IMR-90 (cell line): Measurements from ENCODE around the gene MAP2K5. TPM values are rescaled to one million over a fixed set of nuclear protein-coding genes. Genes with fewer than 3 reads are reported as not detected.

Experiments
- ATAC-seq: fragments of 200-7000 bp; cut with Tn5 transposase; 2 replicates; pipeline ENCODE4 v1.9.1; 2020; ENCODE audit warnings: low read depth, mild to moderate bottlenecking, moderate library complexity
- BruUV-seq: library from RNA; stranded (reverse); fragments of 400-500 nt; replicated peaks from 2 replicates; lab custom pipeline; 2021; lab: Mats Ljungman, UMichigan
- CTCF ChIA-PET: fragments of 300-600 bp; formaldehyde crosslinking; extraction: SDS; loops from one replicate; lab custom pipeline; 2021; ENCODE audit warnings: antibody characterized with exemption; lab: Yijun Ruan, JAX
- POLR2A ChIA-PET: fragments of 300-600 bp; sonication (Branson Sonifier 250); formaldehyde crosslinking; loops from one replicate; lab custom pipeline; 2022; ENCODE audit warnings: antibody characterized with exemption; ENCODE audit not compliant: unreplicated experiment; lab: Charles Lee
- DNase-seq: peaks from one replicate; pipeline ENCODE4 v3.0.0; 2013
- H2AFZ ChIP-seq: replicated peaks from 2 replicates; pipeline ENCODE3; 2013; ENCODE audit warnings: low read length, mild to moderate bottlenecking; ENCODE audit not compliant: poor library complexity
- H2AK5ac ChIP-seq: 2 replicates; pipeline ENCODE4 v1.6.1; 2013; ENCODE audit warnings: low read depth, low read length, inconsistent platforms
- H2AK9ac ChIP-seq: replicated peaks from 2 replicates; pipeline ENCODE3; 2013; ENCODE audit warnings: mild to moderate bottlenecking, low read depth, low read length, moderate library complexity; ENCODE audit not compliant: poor library complexity
- H2BK120ac ChIP-seq: 2 replicates; pipeline ENCODE4 v1.6.1; 2013; ENCODE audit warnings: low read depth, low read length, inconsistent platforms
- H2BK15ac ChIP-seq: 3 replicates; pipeline ENCODE4 v1.6.1; 2013; ENCODE audit warnings: low read depth, low read length, inconsistent platforms
- H2BK20ac ChIP-seq: 2 replicates; pipeline ENCODE4 v1.6.1; 2013; ENCODE audit warnings: low read depth, mild to moderate bottlenecking, inconsistent platforms, low read length, moderate library complexity
- H2BK5ac ChIP-seq: 2 replicates; pipeline ENCODE4 v1.6.1; 2013; ENCODE audit warnings: mild to moderate bottlenecking, low read depth, low read length, inconsistent platforms; ENCODE audit not compliant: poor library complexity, severe bottlenecking
- H3K14ac ChIP-seq: replicated peaks from 2 replicates; pipeline ENCODE4 v1.6.1; 2013; ENCODE audit warnings: low read depth, low read length, inconsistent platforms
- H3K18ac ChIP-seq: 2 replicates; pipeline ENCODE4 v1.6.1; 2013; ENCODE audit warnings: low read depth, low read length, control low read depth
- H3K23ac ChIP-seq: 2 replicates; pipeline ENCODE4 v1.6.1; 2013; ENCODE audit warnings: low read depth, low read length, inconsistent platforms
- H3K27ac ChIP-seq: 2 replicates; pipeline ENCODE4 v1.5.1; 2013; ENCODE audit warnings: mild to moderate bottlenecking, control low read depth, low read length; ENCODE audit not compliant: insufficient read depth
- H3K27me3 ChIP-seq: 2 replicates; pipeline ENCODE4 v1.6.1; 2013; ENCODE audit warnings: low read length; ENCODE audit not compliant: control insufficient read depth, insufficient read depth
- H3K36me3 ChIP-seq: 2 replicates; pipeline ENCODE4 v1.6.1; 2013; ENCODE audit warnings: low read length, mixed read lengths; ENCODE audit not compliant: control insufficient read depth, insufficient read depth
- H3K4ac ChIP-seq: 2 replicates; pipeline ENCODE4 v1.6.1; 2013; ENCODE audit warnings: low read depth, low read length, inconsistent platforms
- H3K4me1 ChIP-seq: 2 replicates; pipeline ENCODE4 v1.6.1; 2013; ENCODE audit warnings: low read length, mixed read lengths; ENCODE audit not compliant: control insufficient read depth, insufficient read depth
- H3K4me2 ChIP-seq: 2 replicates; pipeline ENCODE4 v1.6.1; 2013; ENCODE audit warnings: low read depth, mild to moderate bottlenecking, control low read depth, low read length, moderate library complexity
- H3K4me3 ChIP-seq: 2 replicates; pipeline ENCODE4 v1.5.1; 2013; ENCODE audit warnings: low read depth, mild to moderate bottlenecking, control low read depth, low read length, moderate library complexity; ENCODE audit not compliant: insufficient read depth
- H3K56ac ChIP-seq: 2 replicates; pipeline ENCODE4 v1.6.1; 2013; ENCODE audit warnings: low read length, inconsistent platforms; ENCODE audit not compliant: insufficient read depth; ENCODE audit errors: extremely low read depth
- H3K79me1 ChIP-seq, 2 experiments: 2 replicates each; pipeline ENCODE4 v1.6.1; 2013; ENCODE audit warnings: low read length in 2 of 2, inconsistent platforms in 1 of 2, low read depth in 1 of 2
- H3K9ac ChIP-seq: 2 replicates; pipeline ENCODE4 v1.6.1; 2013; ENCODE audit warnings: low read depth, low read length, control low read depth
- H3K9me1 ChIP-seq: 2 replicates; pipeline ENCODE4 v1.6.1; 2013; ENCODE audit warnings: low read length, inconsistent platforms; ENCODE audit not compliant: insufficient read depth
- H3K9me3 ChIP-seq: 2 replicates; pipeline ENCODE4 v1.6.1; 2013; ENCODE audit warnings: low read length; ENCODE audit not compliant: control insufficient read depth, insufficient read depth
- H4K20me1 ChIP-seq: 2 replicates; pipeline ENCODE4 v1.6.1; 2013; ENCODE audit warnings: low read length, inconsistent platforms; ENCODE audit not compliant: insufficient read depth
- H4K5ac ChIP-seq: 2 replicates; pipeline ENCODE4 v1.6.1; 2013; ENCODE audit warnings: mild to moderate bottlenecking, low read depth, low read length, control low read depth
- H4K8ac ChIP-seq, 2 experiments: 2 replicates each; pipeline ENCODE4 v1.6.1; 2013; ENCODE audit warnings: low read depth in 2 of 2, low read length in 2 of 2, control low read depth in 1 of 2, inconsistent platforms in 1 of 2
- H4K91ac ChIP-seq: 2 replicates; pipeline ENCODE4 v1.6.1; 2013; ENCODE audit warnings: low read depth, low read length, inconsistent platforms; ENCODE audit not compliant: insufficient read depth
- MXI1 ChIP-seq: IDR thresholded peaks from 2 replicates; pipeline ENCODE4 v1.6.1; 2012; ENCODE audit warnings: low read depth, mild to moderate bottlenecking, low read length, moderate library complexity, borderline replicate concordance
- WGBS, 2 experiments: methylation state at CpG; one replicate each; pipeline versions ENCODE4 v1.1.5 to v1.1.7; 2013; ENCODE audit warnings: missing lambda C conversion rate in 2 of 2; ENCODE audit not compliant: insufficient read length in 1 of 2; ENCODE audit errors: extremely low coverage in 2 of 2; 5-methylcytosine and 5-hydroxymethylcytosine counted together
- dilution Hi-C: fragments of 300-500 bp; cut with HindIII; formaldehyde crosslinking; loops from one replicate; pipeline ENCODE4 v1.14.3; 2018; ENCODE audit warnings: low sequenced_read_pairs; ENCODE audit not compliant: unreplicated experiment
- in situ Hi-C: fragments of 300-500 bp; cut with MboI; formaldehyde crosslinking; loops from 3 replicates; pipeline ENCODE4 v1.14.3; 2019; ENCODE audit warnings: low sequenced_read_pairs, inconsistent platforms, mixed read lengths
- intact Hi-C: fragments of 100-400 bp; cut with micrococcal nuclease; formaldehyde crosslinking; loops from 2 replicates; pipeline ENCODE4 v1.10.0; 2022
- polyA plus RNA-seq, 3 experiments: library from polyadenylated mRNA; depleted of rRNA; stranded (reverse); fragments of >200 nt; gene quantifications; 2 replicates each; pipeline ENCODE4 v1.2.3, GENCODE V29; 2012; ENCODE audit warnings: low replicate concordance in 1 of 3
- total RNA-seq: library from RNA; depleted of rRNA; stranded (reverse); fragments of >200 nt; gene quantifications from 2 replicates; pipeline ENCODE4 v1.2.3, GENCODE V29; 2012

MAP2K5 gene
- total and polyA plus RNA-seq, 2 of the 4 experiments (the other 2 are of a cell fraction) = 1.6 to 6.1 TPM

- CTCF ChIA-PET = no interaction called here
- H3K36me3 ChIP-seq = no peaks in the 10 kb centered on the region
- H3K9ac ChIP-seq = no peak overlapping the region
- no peak overlapping the region for H2AK5ac ChIP-seq
- H3K27ac ChIP-seq = no peak overlapping the region
- no peak overlapping the region for H4K5ac ChIP-seq
- no peaks in the 10 kb centered on the region for H3K9me1 ChIP-seq
- dilution Hi-C loops = no loop called here
- H3K4me1 ChIP-seq = no peaks in the 10 kb centered on the region
- no peak overlapping the region for H3K23ac ChIP-seq
- ATAC-seq (no peak), DNase-seq (no peak)
- H3K4me2 ChIP-seq = no peak overlapping the region
- no peak overlapping the region for H2BK20ac ChIP-seq
- H2BK15ac ChIP-seq = no peak overlapping the region
- no peak overlapping the region for H2AFZ ChIP-seq
- H3K9me3 ChIP-seq = no peaks in the 10 kb centered on the region
- no peak overlapping the region for H3K4me3 ChIP-seq
- no TSS peak for BruUV-seq
- no peak overlapping the region for H3K14ac ChIP-seq
- H2BK120ac ChIP-seq = no peak overlapping the region
- intact Hi-C loops = no loop called here
- H4K91ac ChIP-seq = no peak overlapping the region
- no peak for TF ChIP-seq MXI1
- no peak overlapping the region for H2BK5ac ChIP-seq
- no peak overlapping the region for H3K4ac ChIP-seq
- H4K8ac ChIP-seq = no peak overlapping the region
- H3K56ac ChIP-seq = no peak overlapping the region
- H3K79me1 ChIP-seq = no peaks in the 10 kb centered on the region
- WGBS, 2 experiments = no CpG with 5 or more reads among the region's 2 CpGs
- no peak overlapping the region for H2AK9ac ChIP-seq
- H4K20me1 ChIP-seq = no peaks in the 10 kb centered on the region
- POLR2A ChIA-PET = no interaction called here
- in situ Hi-C loops = no loop called here
- H3K27me3 ChIP-seq = no peaks in the 10 kb centered on the region
- no peak overlapping the region for H3K18ac ChIP-seq
These were observed 193.4 kb downstream of the MAP2K5 start for GRCh38 chr15:67735896-67736295.
